Measurements from ENCODE around the gene RAX2.
"Not testable (repeated sequence)": the region's sequence is repeated elsewhere in the genome, so short reads cannot be mapped to it uniquely, and the experiment has no call there.

Gene RAX2

DNA sequence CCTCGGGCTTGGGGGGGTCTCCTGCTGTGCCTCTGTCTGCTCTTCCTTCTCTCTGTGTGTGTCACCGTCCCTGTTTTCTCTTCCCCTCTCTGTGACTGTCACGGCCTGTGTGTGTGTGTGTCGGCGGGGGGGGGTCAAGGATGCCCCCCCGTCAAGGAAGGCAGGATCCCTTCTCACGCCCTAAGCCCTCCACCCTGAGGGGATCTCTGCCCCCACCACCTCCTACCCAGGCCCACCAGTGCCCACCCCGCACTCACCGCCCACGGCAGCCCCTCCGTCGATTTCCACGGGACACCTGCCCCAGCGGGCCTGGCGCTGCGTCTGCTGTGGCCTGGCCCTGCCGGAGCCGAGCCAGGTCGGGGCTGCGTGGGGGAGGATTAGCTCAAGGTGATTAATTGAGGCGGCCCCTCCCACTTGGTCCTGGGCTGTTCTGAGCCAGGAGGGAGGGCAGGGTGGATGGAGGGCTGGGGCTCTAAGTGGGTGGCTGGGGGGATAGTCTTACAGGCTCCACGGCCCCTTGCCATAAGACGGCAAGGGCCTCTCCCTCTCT is at the start of gene RAX2:
Gene RAX2, minus strand, starts transcription at position 323 of the 550 bp plus-strand sequence. CDS start 486 bp downstream, outside the sequence.
- TF ChIP-seq, protein P1, sequence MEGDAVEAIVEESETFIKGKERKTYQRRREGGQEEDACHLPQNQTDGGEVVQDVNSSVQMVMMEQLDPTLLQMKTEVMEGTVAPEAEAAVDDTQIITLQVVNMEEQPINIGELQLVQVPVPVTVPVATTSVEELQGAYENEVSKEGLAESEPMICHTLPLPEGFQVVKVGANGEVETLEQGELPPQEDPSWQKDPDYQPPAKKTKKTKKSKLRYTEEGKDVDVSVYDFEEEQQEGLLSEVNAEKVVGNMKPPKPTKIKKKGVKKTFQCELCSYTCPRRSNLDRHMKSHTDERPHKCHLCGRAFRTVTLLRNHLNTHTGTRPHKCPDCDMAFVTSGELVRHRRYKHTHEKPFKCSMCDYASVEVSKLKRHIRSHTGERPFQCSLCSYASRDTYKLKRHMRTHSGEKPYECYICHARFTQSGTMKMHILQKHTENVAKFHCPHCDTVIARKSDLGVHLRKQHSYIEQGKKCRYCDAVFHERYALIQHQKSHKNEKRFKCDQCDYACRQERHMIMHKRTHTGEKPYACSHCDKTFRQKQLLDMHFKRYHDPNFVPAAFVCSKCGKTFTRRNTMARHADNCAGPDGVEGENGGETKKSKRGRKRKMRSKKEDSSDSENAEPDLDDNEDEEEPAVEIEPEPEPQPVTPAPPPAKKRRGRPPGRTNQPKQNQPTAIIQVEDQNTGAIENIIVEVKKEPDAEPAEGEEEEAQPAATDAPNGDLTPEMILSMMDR (conservative IDR thresholded peaks at IDR 0.05; ENCODE audit: low read depth, low read length): no peak
- no peak for DNase-seq (ENCODE audit: low read depth)
- H3K4me3 ChIP-seq (ENCODE audit: low read depth, low read length): no peak within 1 kb of the TSS

GRCh38 chr19:3821156-3821555 is 49.1 kb upstream of the RAX2 start:
- TF ChIP-seq, protein P1 (conservative IDR thresholded peaks at IDR 0.05; ENCODE audit: low read depth, low read length): no peak
- no peak overlapping the region for H3K4me3 ChIP-seq (ENCODE audit: low read depth, low read length)
- DNase-seq (ENCODE audit: low read depth): no peak

GRCh38 chr19:3819989-3820388 is 48.0 kb upstream of the RAX2 start:
- no peak for DNase-seq (ENCODE audit: low read depth)
- TF ChIP-seq, protein P1 (conservative IDR thresholded peaks at IDR 0.05; ENCODE audit: low read depth, low read length): no peak
- H3K4me3 ChIP-seq (ENCODE audit: low read depth, low read length): no peak overlapping the region

GRCh38 chr19:3818918-3819317 is 46.9 kb upstream of the RAX2 start:
- no peak overlapping the region for H3K4me3 ChIP-seq (ENCODE audit: low read depth, low read length)
- no peak for DNase-seq (ENCODE audit: low read depth)

GRCh38 chr19:3818466-3818865 is 46.4 kb upstream of the RAX2 start:
- TF ChIP-seq, protein P1 (conservative IDR thresholded peaks at IDR 0.05; ENCODE audit: low read depth, low read length): no peak
- DNase-seq (ENCODE audit: low read depth): peak; percentile 17
- H3K4me3 ChIP-seq (ENCODE audit: low read depth, low read length): no peak overlapping the region

More at GRCh38 chr19:3818918-3819317, 46.9 kb upstream of the RAX2 start:
- TF ChIP-seq, protein P1 (conservative IDR thresholded peaks at IDR 0.05; ENCODE audit: low read depth, low read length): no peak

DNA sequence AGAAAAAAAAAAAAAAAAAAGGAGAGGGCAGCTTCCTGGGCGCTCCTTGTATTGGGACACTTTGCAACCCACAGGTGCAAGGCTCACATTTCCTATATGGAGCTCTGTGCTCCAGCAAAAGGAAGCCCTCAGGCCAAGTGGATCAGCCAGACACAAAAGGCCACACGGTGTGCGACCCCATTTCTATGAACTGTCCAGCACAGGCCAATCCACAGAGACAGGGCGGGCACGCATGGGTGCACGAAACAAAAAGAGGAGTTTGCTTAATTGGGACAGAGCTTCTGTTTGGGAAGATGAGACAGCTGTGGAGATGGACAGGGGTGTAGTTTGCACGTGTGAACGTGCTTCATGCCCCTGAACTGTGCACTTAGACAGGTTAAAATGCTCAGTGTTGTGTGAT is 45.7 kb upstream of the RAX2 start:
- TF ChIP-seq, protein P1 (conservative IDR thresholded peaks at IDR 0.05; ENCODE audit: low read depth, low read length): no peak
- H3K4me3 ChIP-seq (ENCODE audit: low read depth, low read length): no peak overlapping the region
- no peak for DNase-seq (ENCODE audit: low read depth)

DNA sequence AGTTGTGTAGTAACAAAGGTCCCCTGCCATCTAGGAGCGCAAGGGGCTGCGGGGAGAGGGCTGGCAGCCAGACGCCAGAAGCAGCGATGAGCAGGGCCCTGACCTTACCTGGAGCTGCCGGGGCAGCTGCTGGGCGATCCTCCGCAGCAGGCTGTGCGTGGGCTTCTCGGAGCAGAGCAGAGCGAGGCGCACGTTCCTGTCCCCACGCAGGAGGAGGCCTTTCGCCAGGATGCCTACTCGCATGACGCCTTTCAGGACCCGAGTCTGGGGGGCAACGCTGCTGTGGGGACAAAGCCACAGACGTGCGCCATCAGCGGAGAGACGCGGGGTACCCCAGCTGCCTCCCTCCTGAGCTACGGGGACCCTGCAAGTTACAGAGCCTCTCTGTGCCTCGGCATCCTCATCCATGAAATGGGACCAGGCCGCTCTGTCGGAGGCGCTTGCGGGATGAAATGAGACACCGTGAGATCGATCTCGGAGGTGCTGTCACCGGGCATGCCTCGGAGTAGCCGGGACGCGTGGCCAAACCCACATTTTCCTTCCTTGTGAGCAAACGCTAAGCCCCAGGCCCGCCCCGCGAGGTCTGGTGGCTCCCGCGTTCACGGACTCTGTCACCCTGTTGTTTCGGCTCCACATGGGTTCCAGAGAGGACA is 44.7 kb upstream of the RAX2 start:
- DNase-seq (ENCODE audit: low read depth): no peak
- no peak overlapping the region for H3K4me3 ChIP-seq (ENCODE audit: low read depth, low read length)
- TF ChIP-seq, protein P1 (conservative IDR thresholded peaks at IDR 0.05; ENCODE audit: low read depth, low read length): no peak

GRCh38 chr19:3816148-3816547 is 44.1 kb upstream of the RAX2 start:
- H3K4me3 ChIP-seq (ENCODE audit: low read depth, low read length); DNase-seq (ENCODE audit: low read depth): not testable (repeated sequence)
